SK-N-SH (cell line): ENCODE measurements around the gene HOXA2.

ENCODE experiments used
- EP300 ChIP-seq, 2 experiments: IDR thresholded peaks; 2 replicates each; pipeline versions ENCODE4 v1.4.0 to v1.6.1; 2012; ENCODE audit warnings: borderline replicate concordance in 1 of 2, low read depth in 1 of 2, low read length in 1 of 2
- POLR2AphosphoS5 ChIP-seq: IDR thresholded peaks from 2 replicates; pipeline ENCODE4 v1.6.1; 2012; ENCODE audit warnings: low read depth, low read length
- RXRA ChIP-seq: IDR thresholded peaks from 2 replicates; pipeline ENCODE4 v1.4.0; 2012; ENCODE audit warnings: low read depth, mild to moderate bottlenecking, borderline replicate concordance
- TF ChIP-seq, protein P1 (sequence below): fragments of 200-600 bp; sonication (generic); IDR thresholded peaks from 2 replicates; pipeline ENCODE4 v1.6.1; 2017; ENCODE audit warnings: antibody characterized with exemption, mild to moderate bottlenecking, moderate library complexity
- TF ChIP-seq, protein P2 (sequence below): IDR thresholded peaks from 2 replicates; pipeline ENCODE4 v1.4.0; 2012; ENCODE audit warnings: low read depth

DNA sequence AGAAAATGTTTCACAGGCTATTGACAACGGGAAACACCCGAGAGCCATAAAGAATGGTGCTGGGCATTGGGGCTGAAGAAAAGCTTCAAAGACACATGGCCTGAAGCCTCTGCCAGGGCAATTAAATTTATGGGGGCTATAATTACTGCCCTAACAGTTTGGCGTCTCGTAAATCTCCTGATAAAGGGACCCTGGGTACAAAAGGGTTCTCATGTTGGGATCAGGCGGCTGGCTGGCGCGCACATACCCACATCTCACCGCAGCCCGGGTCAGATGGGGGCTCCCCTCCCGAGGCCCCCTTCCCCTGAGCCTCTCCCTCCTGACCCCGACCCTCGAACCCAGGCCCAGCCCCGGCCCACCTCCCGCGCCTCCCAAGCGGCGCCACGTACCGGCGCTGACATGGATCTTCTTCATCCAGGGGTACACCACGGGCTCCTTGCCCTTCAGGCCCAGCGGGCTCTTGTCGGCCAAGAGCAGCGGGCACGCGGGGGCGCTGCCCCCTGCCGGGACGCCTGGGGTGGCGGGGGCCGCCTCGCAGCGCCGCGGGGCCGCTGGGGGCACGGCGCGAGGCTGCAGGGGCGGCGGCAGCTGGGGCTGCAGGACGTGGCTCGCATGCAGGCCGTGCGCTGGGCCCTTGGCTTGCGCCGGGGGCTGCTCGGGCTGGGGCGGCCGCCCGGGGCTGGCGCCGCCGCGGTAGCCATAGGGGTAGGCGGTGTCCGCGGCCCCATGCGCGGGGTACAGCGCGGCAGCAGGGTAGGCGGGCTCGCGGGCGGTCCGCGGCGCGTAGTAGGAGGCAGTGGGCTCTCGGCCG is 27.5 kb upstream of the HOXA2 start:
- TF ChIP-seq POLR2AphosphoS5 (no peak), RXRA (no peak), EP300 (IDR thresholded peaks at IDR 0.05; ENCODE audit: borderline replicate concordance in 1 of 2, low read depth in 1 of 2, low read length in 1 of 2) (no peak)
- TF ChIP-seq, protein P1, sequence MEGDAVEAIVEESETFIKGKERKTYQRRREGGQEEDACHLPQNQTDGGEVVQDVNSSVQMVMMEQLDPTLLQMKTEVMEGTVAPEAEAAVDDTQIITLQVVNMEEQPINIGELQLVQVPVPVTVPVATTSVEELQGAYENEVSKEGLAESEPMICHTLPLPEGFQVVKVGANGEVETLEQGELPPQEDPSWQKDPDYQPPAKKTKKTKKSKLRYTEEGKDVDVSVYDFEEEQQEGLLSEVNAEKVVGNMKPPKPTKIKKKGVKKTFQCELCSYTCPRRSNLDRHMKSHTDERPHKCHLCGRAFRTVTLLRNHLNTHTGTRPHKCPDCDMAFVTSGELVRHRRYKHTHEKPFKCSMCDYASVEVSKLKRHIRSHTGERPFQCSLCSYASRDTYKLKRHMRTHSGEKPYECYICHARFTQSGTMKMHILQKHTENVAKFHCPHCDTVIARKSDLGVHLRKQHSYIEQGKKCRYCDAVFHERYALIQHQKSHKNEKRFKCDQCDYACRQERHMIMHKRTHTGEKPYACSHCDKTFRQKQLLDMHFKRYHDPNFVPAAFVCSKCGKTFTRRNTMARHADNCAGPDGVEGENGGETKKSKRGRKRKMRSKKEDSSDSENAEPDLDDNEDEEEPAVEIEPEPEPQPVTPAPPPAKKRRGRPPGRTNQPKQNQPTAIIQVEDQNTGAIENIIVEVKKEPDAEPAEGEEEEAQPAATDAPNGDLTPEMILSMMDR: no peak
- TF ChIP-seq, protein P2, sequence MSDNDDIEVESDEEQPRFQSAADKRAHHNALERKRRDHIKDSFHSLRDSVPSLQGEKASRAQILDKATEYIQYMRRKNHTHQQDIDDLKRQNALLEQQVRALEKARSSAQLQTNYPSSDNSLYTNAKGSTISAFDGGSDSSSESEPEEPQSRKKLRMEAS: no peak
